B cell (primary cell): ENCODE data around the gene GSG1L.

Source experiments
- CTCF ChIP-seq: fragments of 200-600 bp; IDR thresholded peaks from one replicate; pipeline ENCODE4 v1.8.0; 2022; ENCODE audit warnings: antibody characterized with exemption, mild to moderate bottlenecking
- EZH2 ChIP-seq: IDR thresholded peaks from 2 replicates; pipeline ENCODE4 v1.6.1; 2012; ENCODE audit warnings: borderline replicate concordance, low read depth, mild to moderate bottlenecking, moderate library complexity, low read length; ENCODE audit not compliant: insufficient read depth, poor library complexity, severe bottlenecking

- TF ChIP-seq CTCF (no peak), EZH2 (no peak)
Observed at GRCh38 chr16:28027055-28027454, 36.5 kb downstream of the GSG1L start.
